ENCODE measurements around the gene CYTH1. TPM values are rescaled to one million over a fixed set of nuclear protein-coding genes. Genes with fewer than 3 reads are reported as not detected.

CYTH1 gene
- total RNA-seq, 2 experiments from 2014 or later = 73.0 to 148 TPM

DNA sequence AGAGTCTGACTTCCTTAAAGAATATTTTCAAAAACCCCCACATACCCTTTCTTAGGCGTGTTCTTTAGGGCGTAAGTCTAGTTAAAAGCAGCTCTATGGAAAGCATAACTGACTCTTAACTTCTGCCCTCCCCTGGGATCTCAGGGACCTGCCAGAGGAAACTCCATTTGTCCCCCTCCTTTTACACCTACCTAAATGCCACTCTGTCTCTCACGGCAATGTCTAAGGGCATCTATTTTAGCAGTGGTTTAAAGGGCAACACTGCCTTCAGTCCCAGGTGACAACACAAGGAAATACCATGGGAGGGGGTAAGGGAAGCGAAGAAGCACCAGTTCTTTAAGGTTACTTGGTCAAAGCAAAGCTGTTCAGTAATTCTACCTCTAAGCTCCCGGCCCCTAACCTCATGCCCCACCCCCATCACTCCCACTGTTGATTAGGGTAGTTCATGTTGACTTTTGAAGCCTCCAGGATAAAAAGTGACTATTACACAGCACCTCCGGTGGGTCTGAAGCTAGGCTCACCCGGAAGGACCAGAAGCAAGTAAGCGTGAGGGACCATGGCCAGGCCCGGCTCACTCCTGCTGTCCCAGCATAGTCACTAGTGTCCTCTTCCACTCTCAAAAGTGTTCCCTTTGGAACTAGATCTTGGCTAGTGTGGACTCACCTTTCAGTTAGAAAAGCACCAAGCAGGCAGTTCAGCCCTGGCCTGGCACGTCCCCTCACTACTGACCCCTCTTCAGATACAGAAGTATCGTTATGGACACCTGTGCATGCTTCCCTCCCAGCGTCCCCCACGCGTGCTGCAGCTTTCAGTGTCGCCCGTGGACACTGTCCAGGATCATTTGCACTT lies 47.1 kb downstream of the CYTH1 start:
- peaks cover 12% of the 10 kb centered on the region; the same call in 1 of the 2 replicates for H4K20me1 ChIP-seq (ENCODE audit: insufficient read depth, low read length)
- H3K4me1 ChIP-seq (ENCODE audit: insufficient read depth, low read length, poor library complexity, severe bottlenecking) = peaks cover 86% of the 10 kb centered on the region
- H2AFZ ChIP-seq (ENCODE audit: low read length) = no peak overlapping the region
- H3K36me3 ChIP-seq (ENCODE audit: insufficient read depth, low read length) = peaks cover 6% of the 10 kb centered on the region; the same call in 1 of the 2 replicates
- H3K9me2 ChIP-seq (ENCODE audit: insufficient read depth, low read length) = no peaks in the 10 kb centered on the region
- peaks cover 94% of the 10 kb centered on the region for H3K79me2 ChIP-seq (ENCODE audit: insufficient read depth, low read depth, low read length)
- DNase-seq (ENCODE audit: low spot score) = peak; percentile 68
- H3K4me3 ChIP-seq (ENCODE audit: low read depth, low read length, poor library complexity, severe bottlenecking) = peak overlapping the region; percentile 82
- TF ChIP-seq, protein P1, sequence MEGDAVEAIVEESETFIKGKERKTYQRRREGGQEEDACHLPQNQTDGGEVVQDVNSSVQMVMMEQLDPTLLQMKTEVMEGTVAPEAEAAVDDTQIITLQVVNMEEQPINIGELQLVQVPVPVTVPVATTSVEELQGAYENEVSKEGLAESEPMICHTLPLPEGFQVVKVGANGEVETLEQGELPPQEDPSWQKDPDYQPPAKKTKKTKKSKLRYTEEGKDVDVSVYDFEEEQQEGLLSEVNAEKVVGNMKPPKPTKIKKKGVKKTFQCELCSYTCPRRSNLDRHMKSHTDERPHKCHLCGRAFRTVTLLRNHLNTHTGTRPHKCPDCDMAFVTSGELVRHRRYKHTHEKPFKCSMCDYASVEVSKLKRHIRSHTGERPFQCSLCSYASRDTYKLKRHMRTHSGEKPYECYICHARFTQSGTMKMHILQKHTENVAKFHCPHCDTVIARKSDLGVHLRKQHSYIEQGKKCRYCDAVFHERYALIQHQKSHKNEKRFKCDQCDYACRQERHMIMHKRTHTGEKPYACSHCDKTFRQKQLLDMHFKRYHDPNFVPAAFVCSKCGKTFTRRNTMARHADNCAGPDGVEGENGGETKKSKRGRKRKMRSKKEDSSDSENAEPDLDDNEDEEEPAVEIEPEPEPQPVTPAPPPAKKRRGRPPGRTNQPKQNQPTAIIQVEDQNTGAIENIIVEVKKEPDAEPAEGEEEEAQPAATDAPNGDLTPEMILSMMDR (conservative IDR thresholded peaks at IDR 0.05; ENCODE audit: low read length) = no peak; the same call in 1 of the 2 replicates
- TF ChIP-seq EZH2phosphoT487 (IDR thresholded peaks at IDR 0.05; ENCODE audit: borderline replicate concordance, low read depth, low read length) = no peak
- intact Hi-C loops (cut with micrococcal nuclease; ENCODE audit: unreplicated experiment) = loop anchor here (10.0 kb wide), 1 partner anchor 1270 kb away; no protein-coding TSS in a partner anchor
- ChIA-PET POLR2A (interaction anchor here (0.7 to 11.3 kb wide), 10 partner anchors 9 to 1281 kb away, joined by 3 to 127 read pairs (median 6); no protein-coding TSS in a partner anchor), CTCF (ENCODE audit: unreplicated experiment) (interaction anchor here (0.5 to 2.1 kb wide), 4 partner anchors 10 to 1298 kb away, joined by 4 to 6 read pairs (median 6); no protein-coding TSS in a partner anchor)
- H3K9me3 ChIP-seq (ENCODE audit: low read length) = no peaks in the 10 kb centered on the region
- no TSS peak for BruUV-seq (replicated peaks)
- H3K27ac ChIP-seq (ENCODE audit: low read depth, low read length, poor library complexity, severe bottlenecking) = peak overlapping the region; percentile 90
- peak overlapping the region; percentile 93 for H3K4me2 ChIP-seq (ENCODE audit: low read length)

DNA sequence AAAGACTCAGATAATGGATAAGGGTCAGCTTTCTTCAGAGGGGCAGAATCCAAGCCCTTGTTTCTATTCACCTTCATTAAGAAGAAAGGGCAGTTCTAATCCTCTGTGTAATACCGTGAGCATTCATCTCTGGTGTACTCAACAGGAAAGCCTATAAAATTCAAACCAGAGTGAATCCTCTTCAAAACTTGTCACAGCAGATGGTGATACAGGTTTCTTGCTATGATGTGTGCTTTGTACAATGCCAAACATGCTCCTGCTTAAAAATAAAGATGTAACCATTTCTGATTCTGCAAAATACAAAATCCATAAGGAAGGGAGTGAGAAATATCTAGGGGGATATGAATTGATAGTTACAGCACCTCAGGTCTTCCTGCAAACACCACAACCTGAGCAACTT lies 49.7 kb downstream of the CYTH1 start:
- TF ChIP-seq, protein P1 (conservative IDR thresholded peaks at IDR 0.05; ENCODE audit: low read length) = no peak
- no peak for TF ChIP-seq EZH2phosphoT487 (IDR thresholded peaks at IDR 0.05; ENCODE audit: borderline replicate concordance, low read depth, low read length)
- peaks cover 21% of the 10 kb centered on the region; the same call in 1 of the 2 replicates for H4K20me1 ChIP-seq (ENCODE audit: insufficient read depth, low read length)
- H3K79me2 ChIP-seq (ENCODE audit: insufficient read depth, low read depth, low read length) = peaks cover 100% of the 10 kb centered on the region
- peaks cover 85% of the 10 kb centered on the region for H3K4me1 ChIP-seq (ENCODE audit: insufficient read depth, low read length, poor library complexity, severe bottlenecking)
- intact Hi-C loops (cut with micrococcal nuclease; ENCODE audit: unreplicated experiment) = loop anchor here (10.0 kb wide), 1 partner anchor 1268 kb away; no protein-coding TSS in a partner anchor
- H3K9me2 ChIP-seq (ENCODE audit: insufficient read depth, low read length) = no peaks in the 10 kb centered on the region
- H3K27ac ChIP-seq (ENCODE audit: low read depth, low read length, poor library complexity, severe bottlenecking) = peak overlapping the region; percentile 46
- BruUV-seq (replicated peaks) = no TSS peak
- ChIA-PET POLR2A (interaction anchor here (1.3 to 11.3 kb wide), 3 partner anchors 10 to 27 kb away, joined by 6 to 127 read pairs (median 68); no protein-coding TSS in a partner anchor), CTCF (ENCODE audit: unreplicated experiment) (interaction anchor here (2.0 kb wide), 1 partner anchor 11 kb away, joined by 8 read pairs; no protein-coding TSS in a partner anchor)
- H3K4me3 ChIP-seq (ENCODE audit: low read depth, low read length, poor library complexity, severe bottlenecking) = no peak overlapping the region
- peaks cover 13% of the 10 kb centered on the region; the same call in 1 of the 2 replicates for H3K36me3 ChIP-seq (ENCODE audit: insufficient read depth, low read length)
- no peaks in the 10 kb centered on the region for H3K9me3 ChIP-seq (ENCODE audit: low read length)
- H2AFZ ChIP-seq (ENCODE audit: low read length) = no peak overlapping the region
- no peak for DNase-seq (ENCODE audit: low spot score)
- peak overlapping the region; percentile 93 for H3K4me2 ChIP-seq (ENCODE audit: low read length)

Measured in OCI-LY7 (cell line).